SK-N-SH (cell line): ENCODE data around the gene CDH22. TPM values are rescaled to one million over a fixed set of nuclear protein-coding genes. Genes with fewer than 3 reads are reported as not detected.

Experiments used
- CTCF ChIA-PET: fragments of 300-600, 350-600 bp; formaldehyde crosslinking; extraction: SDS; loops from one replicate; lab custom pipeline; 2021; lab: Yijun Ruan, JAX
- POLR2A ChIA-PET: fragments of 350-600 bp; sonication (Branson Sonifier 250); formaldehyde crosslinking; extraction: SDS; loops from one replicate; lab custom pipeline; 2020; ENCODE audit warnings: antibody characterized with exemption, inconsistent platforms; lab: Yijun Ruan, JAX
- DNase-seq: peaks from one replicate; pipeline ENCODE4 v3.0.0; 2012
- H2AFZ ChIP-seq: fragments of 200-600 bp; sonication (generic); 2 replicates; pipeline ENCODE4 v1.8.1; 2016; ENCODE audit warnings: antibody characterized with exemption, mild to moderate bottlenecking, low read depth
- H3F3A ChIP-seq: fragments of 200-600 bp; sonication (generic); replicated peaks from 2 replicates; pipeline ENCODE3; 2016; ENCODE audit warnings: antibody characterized with exemption, mild to moderate bottlenecking; ENCODE audit not compliant: insufficient read depth
- H3K27ac ChIP-seq, 2 experiments: fragments of 200-500 bp in 1 of 2; fragments of 200-600 bp in 1 of 2; sonication (Bioruptor generic) in 1 of 2; sonication (generic), shearing (Covaris generic) in 1 of 2; 2 replicates each; pipeline versions ENCODE4 v1.5.1 to v1.6.1; 2014 to 2016; ENCODE audit warnings: low read depth in 2 of 2, inconsistent platforms in 1 of 2, low read length in 1 of 2, mild to moderate bottlenecking in 1 of 2, mixed read lengths in 1 of 2
- H3K27me3 ChIP-seq: fragments of 200-600 bp; sonication (generic), shearing (Covaris generic); 2 replicates; pipeline ENCODE4 v1.6.1; 2016; ENCODE audit warnings: mixed run types; ENCODE audit not compliant: insufficient read depth
- H3K36me3 ChIP-seq, 2 experiments: fragments of 200-500 bp in 1 of 2; fragments of 200-600 bp in 1 of 2; sonication (Bioruptor generic) in 1 of 2; sonication (generic) in 1 of 2; replicated peaks in 1 of 2; 2 replicates each; pipeline versions ENCODE3 to v1.5.1; 2014 to 2016; ENCODE audit warnings: low read length in 1 of 2, mild to moderate bottlenecking in 1 of 2; ENCODE audit not compliant: insufficient read depth in 2 of 2, control insufficient read depth in 1 of 2
- H3K4me1 ChIP-seq, 2 experiments: fragments of 200-500 bp in 1 of 2; fragments of 200-600 bp in 1 of 2; sonication (Bioruptor generic) in 1 of 2; sonication (generic), shearing (Covaris generic) in 1 of 2; 2 replicates each; pipeline versions ENCODE4 v1.5.1 to v1.6.1; 2014 to 2016; ENCODE audit warnings: low read depth in 1 of 2, low read length in 1 of 2, mixed run types in 1 of 2; ENCODE audit not compliant: insufficient read depth in 2 of 2, control insufficient read depth in 1 of 2
- H3K4me2 ChIP-seq: fragments of 200-600 bp; sonication (generic), shearing (Covaris generic); 2 replicates; pipeline ENCODE4 v1.6.1; 2017; ENCODE audit warnings: mixed run types
- H3K4me3 ChIP-seq, 2 experiments: fragments of 200-500 bp in 1 of 2; fragments of 200-600 bp in 1 of 2; sonication (Bioruptor generic) in 1 of 2; sonication (generic), shearing (Covaris generic) in 1 of 2; 2 replicates each; pipeline versions ENCODE4 v1.5.1 to v1.8.1; 2014 to 2016; ENCODE audit warnings: low read depth in 2 of 2, inconsistent platforms in 1 of 2, low read length in 1 of 2, mild to moderate bottlenecking in 1 of 2, mixed read lengths in 1 of 2, moderate library complexity in 1 of 2
- H3K79me2 ChIP-seq: fragments of 200-600 bp; sonication (generic); 2 replicates; pipeline ENCODE4 v1.8.1; 2017; ENCODE audit warnings: mild to moderate bottlenecking; ENCODE audit not compliant: insufficient read depth
- H3K9ac ChIP-seq: fragments of 200-600 bp; sonication (generic); 2 replicates; pipeline ENCODE4 v1.6.1; 2017; ENCODE audit warnings: mixed run types
- H3K9me2 ChIP-seq: fragments of 200-600 bp; sonication (generic); 2 replicates; pipeline ENCODE4 v1.6.1; 2017; ENCODE audit warnings: mixed run types
- H3K9me3 ChIP-seq: fragments of 200-600 bp; sonication (generic); 2 replicates; pipeline ENCODE4 v1.6.1; 2017; ENCODE audit warnings: mixed run types, mild to moderate bottlenecking, moderate library complexity
- H4K20me1 ChIP-seq: fragments of 200-600 bp; sonication (generic); 2 replicates; pipeline ENCODE4 v1.6.1; 2017; ENCODE audit warnings: mild to moderate bottlenecking, mixed run types; ENCODE audit not compliant: insufficient read depth
- CHD2 ChIP-seq: fragments of 150-350 bp; IDR thresholded peaks from 2 replicates; pipeline ENCODE4 v1.6.1; 2018; ENCODE audit warnings: low read length; ENCODE audit not compliant: partially characterized antibody
- CTCF ChIP-seq: fragments of 200-600 bp; sonication (generic); IDR thresholded peaks from 2 replicates; pipeline ENCODE4 v1.6.1; 2017; ENCODE audit warnings: antibody characterized with exemption, mild to moderate bottlenecking, moderate library complexity
- ELF1 ChIP-seq: IDR thresholded peaks from 2 replicates; pipeline ENCODE4 v1.4.0; 2012
- EP300 ChIP-seq, 2 experiments: IDR thresholded peaks; 2 replicates each; pipeline versions ENCODE4 v1.4.0 to v1.6.1; 2012; ENCODE audit warnings: borderline replicate concordance in 1 of 2, low read depth in 1 of 2, low read length in 1 of 2
- EZH2phosphoT487 ChIP-seq: fragments of 200-600 bp; sonication (generic); IDR thresholded peaks from 2 replicates; pipeline ENCODE4 v1.6.1; 2017; ENCODE audit warnings: low read depth, mixed run types, mild to moderate bottlenecking, antibody characterized with exemption, moderate library complexity, borderline replicate concordance
- FOXJ3 ChIP-seq: sonication (generic); formaldehyde crosslinking; IDR thresholded peaks from 2 replicates; pipeline ENCODE4 v1.5.1; 2020; ENCODE audit warnings: mild to moderate bottlenecking, missing genetic modification reagents
- GABPA ChIP-seq: IDR thresholded peaks from 2 replicates; pipeline ENCODE4 v1.4.0; 2012; ENCODE audit warnings: low read depth, mild to moderate bottlenecking
- MAX ChIP-seq: IDR thresholded peaks from 2 replicates; pipeline ENCODE4 v1.4.0; 2012; ENCODE audit warnings: low read depth
- MXI1 ChIP-seq: IDR thresholded peaks from 2 replicates; pipeline ENCODE4 v1.6.1; 2012; ENCODE audit warnings: mild to moderate bottlenecking, low read depth, low read length, improper control_type of control experiment
- PBX3 ChIP-seq: IDR thresholded peaks from 2 replicates; pipeline ENCODE4; 2012
- RFX5 ChIP-seq: IDR thresholded peaks from 2 replicates; pipeline ENCODE4 v1.6.1; 2012; ENCODE audit warnings: mild to moderate bottlenecking, improper control_type of control experiment, low read length
- RXRA ChIP-seq: IDR thresholded peaks from 2 replicates; pipeline ENCODE4 v1.4.0; 2012; ENCODE audit warnings: low read depth, mild to moderate bottlenecking, borderline replicate concordance
- TEAD4 ChIP-seq: IDR thresholded peaks from 2 replicates; pipeline ENCODE4 v1.4.0; 2012; ENCODE audit warnings: mild to moderate bottlenecking, borderline replicate concordance; ENCODE audit not compliant: insufficient read depth
- WGBS: methylation state at CpG from one replicate; pipeline ENCODE4 v1.1.6; 2017; ENCODE audit warnings: low lambda C conversion rate; 5-methylcytosine and 5-hydroxymethylcytosine counted together
- polyA plus RNA-seq, 3 experiments: library from polyadenylated mRNA; depleted of rRNA; stranded (reverse); fragments of >200 nt; gene quantifications; 2 replicates each; pipeline ENCODE4 v1.2.3, GENCODE V29; 2012
- TF ChIP-seq, protein P1 (sequence below): IDR thresholded peaks from 2 replicates; pipeline ENCODE4 v1.4.0; 2012; ENCODE audit warnings: low read depth, borderline replicate concordance

Gene CDH22
- polyA plus RNA-seq, 1 of the 3 experiments (the other 2 are of a cell fraction), result not detected

DNA sequence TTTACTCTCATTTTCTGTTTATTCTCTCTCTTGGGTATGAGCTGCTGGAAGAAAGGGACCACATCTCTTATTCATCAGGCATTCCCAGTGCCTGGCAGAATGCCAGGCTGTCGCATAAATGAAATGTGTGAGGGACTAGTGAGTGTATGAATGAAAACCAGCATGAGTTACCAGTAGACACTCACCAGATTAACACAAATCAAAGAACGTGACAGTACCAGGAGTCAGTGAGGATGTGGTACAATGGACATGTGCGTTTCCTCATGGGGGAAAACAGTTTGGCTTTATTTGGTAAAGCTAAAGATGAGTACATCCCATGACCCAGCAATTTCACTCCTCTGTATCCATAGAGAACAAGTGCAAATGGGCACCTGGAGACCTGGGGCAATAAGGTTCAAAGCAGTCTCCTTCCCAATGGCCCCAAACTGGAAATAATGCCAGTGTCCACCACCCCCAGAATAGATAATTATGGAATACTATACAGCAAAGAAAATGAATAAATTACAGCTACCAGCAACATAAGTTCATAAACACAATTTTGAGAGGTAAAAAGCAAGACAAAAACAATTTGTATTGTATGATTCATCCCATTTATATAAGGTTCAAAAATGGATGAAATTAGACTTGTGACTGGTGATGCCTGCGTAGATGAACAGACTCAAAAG is 93.3 kb downstream of the CDH22 start (continued):
- no peak for TF ChIP-seq TEAD4
- TF ChIP-seq, protein P1, sequence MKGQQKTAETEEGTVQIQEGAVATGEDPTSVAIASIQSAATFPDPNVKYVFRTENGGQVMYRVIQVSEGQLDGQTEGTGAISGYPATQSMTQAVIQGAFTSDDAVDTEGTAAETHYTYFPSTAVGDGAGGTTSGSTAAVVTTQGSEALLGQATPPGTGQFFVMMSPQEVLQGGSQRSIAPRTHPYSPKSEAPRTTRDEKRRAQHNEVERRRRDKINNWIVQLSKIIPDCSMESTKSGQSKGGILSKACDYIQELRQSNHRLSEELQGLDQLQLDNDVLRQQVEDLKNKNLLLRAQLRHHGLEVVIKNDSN, result no peak
- TF ChIP-seq MXI1, result no peak
- TF ChIP-seq CHD2, result no peak
- no peak for TF ChIP-seq EP300 (IDR thresholded peaks at IDR 0.05; ENCODE audit: borderline replicate concordance in 1 of 2, low read depth in 1 of 2, low read length in 1 of 2)
- TF ChIP-seq EZH2phosphoT487, result no peak
- no peak for TF ChIP-seq RXRA
- TF ChIP-seq PBX3, result no peak
- TF ChIP-seq MAX, result no peak

DNA sequence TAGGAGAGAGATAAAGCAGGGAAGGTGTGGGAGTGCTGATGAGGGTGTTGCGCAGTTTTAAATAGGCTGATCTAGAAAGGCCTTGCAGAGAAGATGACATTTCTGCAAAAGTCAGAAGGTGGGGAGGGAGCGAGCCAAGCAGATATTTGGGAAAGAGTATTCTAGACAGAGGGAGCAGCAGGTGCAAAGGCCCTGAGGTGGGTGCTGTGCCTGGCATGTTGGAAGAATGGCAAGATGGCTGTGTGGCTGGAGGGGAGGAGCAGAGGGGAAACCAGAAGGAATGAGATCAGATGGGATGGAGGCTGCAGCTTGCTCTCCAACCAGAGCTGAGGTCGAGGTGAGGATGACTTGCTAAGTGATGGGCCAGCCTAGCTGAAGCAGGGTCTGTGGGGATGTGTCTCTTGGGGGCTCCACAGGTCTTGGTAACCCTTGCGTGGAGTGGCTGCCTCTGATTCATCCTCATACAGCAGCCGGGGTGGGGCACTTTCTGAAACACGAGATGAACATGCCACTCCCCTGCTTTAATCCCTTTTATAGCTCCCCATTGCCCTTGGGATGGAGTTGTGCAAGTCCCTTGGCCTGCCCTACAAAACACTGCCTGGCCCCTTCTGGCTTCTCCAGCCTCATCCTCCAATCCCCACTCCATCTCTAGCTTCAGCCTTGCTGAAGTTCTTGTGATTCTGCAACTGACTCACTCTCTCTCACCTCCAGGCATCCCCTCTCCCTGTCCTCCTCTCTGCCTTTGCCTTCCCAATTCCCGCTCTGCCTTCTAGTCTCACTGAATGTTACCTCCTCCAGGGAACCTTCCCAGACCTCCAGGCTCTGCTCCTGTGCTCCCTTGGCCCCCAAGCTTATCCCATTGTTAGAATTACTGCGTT is 94.1 kb downstream of the CDH22 start:
- Histone ChIP-seq H2AFZ (no peak overlapping the region), H3K9me3 (no peaks in the 10 kb centered on the region), H3K4me3 (no peak overlapping the region), H3K4me1 (peaks cover 0 to 20% of the 10 kb centered on the region in 2 experiments; a peak in 1 of 4 replicates), H3K4me2 (no peak overlapping the region), H3K9ac (no peak overlapping the region), H3K79me2 (no peaks in the 10 kb centered on the region), H3K27me3 (no peaks in the 10 kb centered on the region), H3K27ac (no peak overlapping the region), H4K20me1 (no peaks in the 10 kb centered on the region), H3K9me2 (no peaks in the 10 kb centered on the region), H3K36me3 (no peaks in the 10 kb centered on the region), H3F3A (peaks cover 3% of the 10 kb centered on the region)
- 74% methylated on average over 8 of the region's 8 CpGs for WGBS
- TF ChIP-seq GABPA, result no peak
- no peak for TF ChIP-seq MAX
- no peak for TF ChIP-seq FOXJ3 (CRISPR knock-in tag)
- TF ChIP-seq RXRA, result no peak
- TF ChIP-seq RFX5, result no peak
- TF ChIP-seq CTCF, result no peak
- TF ChIP-seq EZH2phosphoT487, result no peak
- TF ChIP-seq ELF1, result no peak
- ChIA-PET POLR2A (no interaction called here), CTCF (interaction anchor here (0.7 to 2.2 kb wide), 8 partner anchors 8 to 135 kb away, joined by 3 to 10 read pairs (median 4); no protein-coding TSS in a partner anchor)
- no peak for DNase-seq
